ENCODE data around the gene SLC6A19. TPM values are rescaled to one million over a fixed set of nuclear protein-coding genes. Genes with fewer than 3 reads are reported as not detected.

Gene SLC6A19
- total RNA-seq, 1 donor from 2014 or later = not detected

DNA sequence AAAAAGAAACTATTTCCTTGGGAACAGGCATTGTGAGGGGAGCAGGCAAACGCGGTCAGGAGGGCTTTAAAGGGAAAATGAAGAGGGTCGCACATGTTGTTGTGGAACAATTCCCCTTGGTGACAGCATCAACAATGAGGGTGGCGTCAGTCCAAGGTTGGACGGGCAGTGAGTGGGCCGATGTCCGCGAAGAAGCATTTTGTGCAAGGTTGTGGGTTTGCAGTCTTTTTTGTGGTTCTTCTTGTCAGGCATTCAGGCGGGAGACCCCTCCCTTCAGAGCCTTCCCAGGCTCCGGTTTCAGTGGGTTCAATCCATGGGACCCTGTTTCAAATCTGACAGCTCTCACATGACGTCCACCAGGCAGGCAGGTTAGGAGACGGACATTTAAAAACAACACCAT lies 11.1 kb upstream of the SLC6A19 start:
- Histone ChIP-seq H3K4me1 (peaks cover 11% of the 10 kb centered on the region), H3K27ac (no peak overlapping the region), H3K4me3 (no peak overlapping the region), H3K27me3 (peaks cover 14% of the 10 kb centered on the region), H3K36me3 (no peaks in the 10 kb centered on the region), H3K9me3 (no peaks in the 10 kb centered on the region)
- TF ChIP-seq, protein P1, sequence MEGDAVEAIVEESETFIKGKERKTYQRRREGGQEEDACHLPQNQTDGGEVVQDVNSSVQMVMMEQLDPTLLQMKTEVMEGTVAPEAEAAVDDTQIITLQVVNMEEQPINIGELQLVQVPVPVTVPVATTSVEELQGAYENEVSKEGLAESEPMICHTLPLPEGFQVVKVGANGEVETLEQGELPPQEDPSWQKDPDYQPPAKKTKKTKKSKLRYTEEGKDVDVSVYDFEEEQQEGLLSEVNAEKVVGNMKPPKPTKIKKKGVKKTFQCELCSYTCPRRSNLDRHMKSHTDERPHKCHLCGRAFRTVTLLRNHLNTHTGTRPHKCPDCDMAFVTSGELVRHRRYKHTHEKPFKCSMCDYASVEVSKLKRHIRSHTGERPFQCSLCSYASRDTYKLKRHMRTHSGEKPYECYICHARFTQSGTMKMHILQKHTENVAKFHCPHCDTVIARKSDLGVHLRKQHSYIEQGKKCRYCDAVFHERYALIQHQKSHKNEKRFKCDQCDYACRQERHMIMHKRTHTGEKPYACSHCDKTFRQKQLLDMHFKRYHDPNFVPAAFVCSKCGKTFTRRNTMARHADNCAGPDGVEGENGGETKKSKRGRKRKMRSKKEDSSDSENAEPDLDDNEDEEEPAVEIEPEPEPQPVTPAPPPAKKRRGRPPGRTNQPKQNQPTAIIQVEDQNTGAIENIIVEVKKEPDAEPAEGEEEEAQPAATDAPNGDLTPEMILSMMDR (IDR thresholded peaks at IDR 0.05) = no peak
- intact Hi-C loops (cut with DNase I) = no loop called here
- no peak for ATAC-seq
- no peak for DNase-seq

GRCh38 chr5:1190837-1191239 lies 10.6 kb upstream of the SLC6A19 start:
- Histone ChIP-seq H3K4me3 (no peak overlapping the region), H3K27ac (no peak overlapping the region), H3K4me1 (peaks cover 6% of the 10 kb centered on the region), H3K36me3 (no peaks in the 10 kb centered on the region), H3K27me3 (peaks cover 14% of the 10 kb centered on the region), H3K9me3 (no peaks in the 10 kb centered on the region)
- no peak for DNase-seq
- TF ChIP-seq, protein P1 (IDR thresholded peaks at IDR 0.05) = no peak
- ATAC-seq = peak; percentile 59
- intact Hi-C loops (cut with DNase I) = no loop called here

DNA sequence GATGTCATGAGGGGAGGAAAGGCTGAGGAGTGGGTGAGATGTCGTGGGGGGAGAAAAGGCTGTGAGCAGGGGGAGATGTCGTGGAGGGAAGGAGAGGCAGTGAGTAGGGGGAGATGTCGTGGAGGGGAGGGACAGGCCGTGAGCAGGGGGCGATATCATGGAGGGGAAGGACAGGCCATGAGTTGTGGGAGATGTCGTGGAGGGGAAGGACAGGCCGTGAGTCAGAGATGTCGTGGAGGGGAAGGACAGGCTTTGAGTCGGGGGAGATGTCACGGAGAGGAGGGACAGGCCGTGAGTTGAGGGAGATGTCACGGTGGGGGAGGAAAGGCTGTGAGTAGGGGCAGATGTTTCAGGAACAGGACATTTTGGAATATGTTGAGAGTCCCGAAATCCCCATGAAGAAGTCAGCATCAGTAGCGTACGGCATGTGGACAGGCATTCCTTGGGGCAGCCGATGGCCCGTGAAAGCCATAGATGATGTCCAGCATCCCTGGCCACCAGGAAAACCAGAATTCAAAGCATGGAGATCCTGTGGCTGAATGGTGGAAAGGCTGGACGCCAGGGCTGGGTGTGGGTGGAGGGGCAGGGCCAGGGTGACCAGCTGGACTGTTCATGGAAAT lies 8.3 kb upstream of the SLC6A19 start:
- TF ChIP-seq, protein P1 (IDR thresholded peaks at IDR 0.05) = no peak
- intact Hi-C loops (cut with DNase I) = no loop called here
- ATAC-seq = no peak
- Histone ChIP-seq H3K4me3 (no peak overlapping the region), H3K27ac (no peak overlapping the region), H3K9me3 (no peaks in the 10 kb centered on the region), H3K4me1 (no peaks in the 10 kb centered on the region), H3K27me3 (peaks cover 17% of the 10 kb centered on the region), H3K36me3 (no peaks in the 10 kb centered on the region)
- DNase-seq = no peak

DNA sequence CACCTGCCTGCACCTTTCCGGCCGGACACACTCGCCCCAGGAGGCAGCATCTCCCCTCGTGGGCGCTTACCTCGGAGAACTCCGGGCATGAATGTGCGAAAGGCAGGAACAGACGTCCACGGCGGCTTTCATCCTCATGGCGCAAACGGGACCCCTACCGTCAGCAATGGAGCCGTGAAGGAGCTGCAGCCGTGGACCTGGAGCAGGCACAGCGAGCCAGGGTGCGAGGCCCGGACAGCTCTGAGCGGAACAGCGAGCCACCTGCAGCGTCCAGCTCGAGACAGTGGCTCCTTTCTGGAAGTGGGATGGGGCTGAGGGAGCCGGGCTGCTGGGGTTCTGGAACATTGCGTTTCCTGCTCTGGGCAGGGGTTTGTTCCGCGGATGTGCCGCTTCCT lies 7.8 kb upstream of the SLC6A19 start:
- DNase-seq (no peak), ATAC-seq (no peak)
- TF ChIP-seq, protein P1 (IDR thresholded peaks at IDR 0.05) = no peak
- H3K9me3 ChIP-seq = no peaks in the 10 kb centered on the region
- H3K4me3 ChIP-seq = no peak overlapping the region
- H3K27me3 ChIP-seq = peaks cover 21% of the 10 kb centered on the region
- intact Hi-C loops (cut with DNase I) = no loop called here
- H3K36me3 ChIP-seq = no peaks in the 10 kb centered on the region
- H3K27ac ChIP-seq = no peak overlapping the region
- no peaks in the 10 kb centered on the region for H3K4me1 ChIP-seq

- TF ChIP-seq, protein P1 (IDR thresholded peaks at IDR 0.05) = no peak
- intact Hi-C loops (cut with DNase I) = no loop called here
- H3K27ac ChIP-seq = no peak overlapping the region
- no peaks in the 10 kb centered on the region for H3K4me1 ChIP-seq
- H3K36me3 ChIP-seq = no peaks in the 10 kb centered on the region
- H3K27me3 ChIP-seq = peaks cover 21% of the 10 kb centered on the region
- no peaks in the 10 kb centered on the region for H3K9me3 ChIP-seq
- DNase-seq (no peak), ATAC-seq (no peak)
- no peak overlapping the region for H3K4me3 ChIP-seq
These were observed 7.0 kb upstream of the SLC6A19 start for GRCh38 chr5:1194378-1194777.

- DNase-seq = no peak
- Histone ChIP-seq H3K9me3 (no peaks in the 10 kb centered on the region), H3K27ac (no peak overlapping the region), H3K4me1 (no peaks in the 10 kb centered on the region), H3K27me3 (peaks cover 13% of the 10 kb centered on the region), H3K36me3 (no peaks in the 10 kb centered on the region), H3K4me3 (no peak overlapping the region)
- TF ChIP-seq, protein P1 (IDR thresholded peaks at IDR 0.05) = no peak
- intact Hi-C loops (cut with DNase I) = no loop called here
- no peak for ATAC-seq
These were observed 6.0 kb upstream of the SLC6A19 start for GRCh38 chr5:1195439-1195838.
